Epithelial cell of esophagus (primary cell): Measurements from ENCODE around the gene TLK1.
"Not testable (repeated sequence)": the region's sequence is repeated elsewhere in the genome, so short reads cannot be mapped to it uniquely, and the experiment has no call there.

ENCODE experiments used
- DNase-seq: peaks from one replicate; pipeline ENCODE4 v3.0.0; 2010; ENCODE audit warnings: low read depth
- H3K4me3 ChIP-seq: 2 replicates; pipeline ENCODE4 v1.5.1; 2011; ENCODE audit warnings: mild to moderate bottlenecking, low read length, control low read depth
- TF ChIP-seq, protein P1 (sequence below): IDR thresholded peaks from 2 replicates; pipeline ENCODE4 v1.5.1; 2011; ENCODE audit warnings: low read depth, mild to moderate bottlenecking, low read length, control low read depth, inconsistent platforms; ENCODE audit not compliant: insufficient read depth; ENCODE audit errors: missing control alignments

The TLK1 gene

DNA sequence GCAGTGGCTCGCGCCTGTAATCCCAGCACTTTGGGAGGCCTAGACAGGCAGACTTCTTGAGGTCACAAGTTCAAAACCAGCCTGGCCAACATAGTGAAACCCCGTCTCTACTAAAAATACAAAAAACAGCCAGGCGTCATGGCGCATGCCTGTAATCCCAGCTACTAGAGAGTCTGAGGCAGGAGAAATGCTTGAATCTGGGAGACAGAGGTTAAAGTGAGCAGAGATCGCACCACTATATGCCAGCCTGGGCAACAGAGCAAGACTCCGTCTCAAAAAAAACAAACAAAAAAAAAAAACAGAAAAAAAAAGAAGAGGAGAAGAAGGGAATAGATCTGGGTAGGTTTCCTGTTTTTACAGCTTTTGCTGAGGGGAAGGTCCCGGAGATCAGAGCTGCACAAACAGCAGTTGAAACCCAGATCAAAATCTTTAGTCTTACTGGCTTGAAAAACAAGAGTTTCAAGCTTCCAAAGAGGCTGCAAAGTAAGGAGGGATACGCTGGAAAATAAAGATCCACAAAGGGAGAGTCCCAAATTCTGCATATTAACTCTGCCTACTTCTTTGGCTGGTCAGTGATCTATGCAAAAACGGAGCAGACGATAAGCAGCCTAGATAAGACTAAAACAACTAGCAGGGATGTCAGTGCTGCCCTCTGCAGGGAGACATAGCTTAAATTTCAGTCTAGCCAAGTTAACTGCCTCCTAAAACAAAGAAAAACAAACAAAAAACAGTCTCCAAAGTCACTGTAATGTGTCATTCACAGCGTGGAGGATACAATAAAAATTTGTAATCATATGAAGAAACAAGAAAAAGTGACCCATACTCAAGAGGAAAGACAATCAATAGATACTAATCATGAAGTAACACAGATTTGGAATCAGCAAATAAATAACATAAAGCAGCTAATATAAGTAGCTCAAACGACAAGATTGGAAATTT lies 74.1 kb downstream of the TLK1 start:
- peak; percentile 49 for DNase-seq
- no peak overlapping the region for H3K4me3 ChIP-seq
- TF ChIP-seq, protein P1, sequence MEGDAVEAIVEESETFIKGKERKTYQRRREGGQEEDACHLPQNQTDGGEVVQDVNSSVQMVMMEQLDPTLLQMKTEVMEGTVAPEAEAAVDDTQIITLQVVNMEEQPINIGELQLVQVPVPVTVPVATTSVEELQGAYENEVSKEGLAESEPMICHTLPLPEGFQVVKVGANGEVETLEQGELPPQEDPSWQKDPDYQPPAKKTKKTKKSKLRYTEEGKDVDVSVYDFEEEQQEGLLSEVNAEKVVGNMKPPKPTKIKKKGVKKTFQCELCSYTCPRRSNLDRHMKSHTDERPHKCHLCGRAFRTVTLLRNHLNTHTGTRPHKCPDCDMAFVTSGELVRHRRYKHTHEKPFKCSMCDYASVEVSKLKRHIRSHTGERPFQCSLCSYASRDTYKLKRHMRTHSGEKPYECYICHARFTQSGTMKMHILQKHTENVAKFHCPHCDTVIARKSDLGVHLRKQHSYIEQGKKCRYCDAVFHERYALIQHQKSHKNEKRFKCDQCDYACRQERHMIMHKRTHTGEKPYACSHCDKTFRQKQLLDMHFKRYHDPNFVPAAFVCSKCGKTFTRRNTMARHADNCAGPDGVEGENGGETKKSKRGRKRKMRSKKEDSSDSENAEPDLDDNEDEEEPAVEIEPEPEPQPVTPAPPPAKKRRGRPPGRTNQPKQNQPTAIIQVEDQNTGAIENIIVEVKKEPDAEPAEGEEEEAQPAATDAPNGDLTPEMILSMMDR, result peak; percentile 67

DNA sequence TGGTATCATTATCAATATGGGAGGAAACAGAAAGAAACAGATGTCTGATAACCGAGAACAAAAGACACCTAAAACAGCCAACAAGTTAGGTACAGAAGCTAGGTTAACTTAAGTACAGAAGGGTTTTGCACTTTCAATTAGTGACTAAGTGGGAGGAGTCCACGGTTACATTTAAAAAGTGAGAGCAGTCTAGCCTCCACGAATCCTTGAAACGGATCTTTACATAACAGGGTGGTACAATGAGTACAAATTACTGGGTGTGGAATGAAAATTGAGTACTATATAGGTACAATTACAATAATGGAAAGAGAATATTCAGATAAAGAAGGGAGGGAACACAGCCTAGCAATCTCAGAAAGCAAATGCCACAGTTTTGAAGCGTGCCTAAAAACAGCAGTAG lies 76.6 kb downstream of the TLK1 start:
- TF ChIP-seq, protein P1, result no peak
- no peak overlapping the region for H3K4me3 ChIP-seq
- DNase-seq, result peak; percentile 10

GRCh38 chr2:171083451-171083850 lies 77.2 kb downstream of the TLK1 start:
- TF ChIP-seq, protein P1, result no peak
- H3K4me3 ChIP-seq, result no peak overlapping the region
- no peak for DNase-seq

DNA sequence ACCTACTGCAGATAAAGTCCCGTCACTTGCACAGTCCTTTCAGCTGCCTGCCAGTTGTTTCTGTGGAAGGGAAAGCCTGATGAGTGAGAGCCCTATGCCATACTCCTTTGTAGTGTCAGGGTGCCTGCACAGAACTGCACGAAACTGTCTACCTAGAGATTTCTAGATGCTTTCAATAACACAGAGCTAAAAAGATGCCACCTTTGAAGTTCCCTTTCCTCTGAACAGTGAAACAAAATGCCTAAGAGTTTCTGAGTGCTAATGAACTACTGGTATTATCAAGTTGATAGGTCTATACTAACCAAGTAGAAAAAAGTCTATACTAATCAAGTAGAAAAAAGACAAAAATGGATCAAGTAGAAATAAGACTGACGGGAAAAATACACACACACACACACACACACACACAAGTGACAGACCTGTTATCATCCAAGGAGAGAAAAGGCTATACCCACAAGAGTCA lies 79.0 kb downstream of the TLK1 start:
- DNase-seq, result no peak
- no peak overlapping the region for H3K4me3 ChIP-seq
- TF ChIP-seq, protein P1, result no peak

DNA sequence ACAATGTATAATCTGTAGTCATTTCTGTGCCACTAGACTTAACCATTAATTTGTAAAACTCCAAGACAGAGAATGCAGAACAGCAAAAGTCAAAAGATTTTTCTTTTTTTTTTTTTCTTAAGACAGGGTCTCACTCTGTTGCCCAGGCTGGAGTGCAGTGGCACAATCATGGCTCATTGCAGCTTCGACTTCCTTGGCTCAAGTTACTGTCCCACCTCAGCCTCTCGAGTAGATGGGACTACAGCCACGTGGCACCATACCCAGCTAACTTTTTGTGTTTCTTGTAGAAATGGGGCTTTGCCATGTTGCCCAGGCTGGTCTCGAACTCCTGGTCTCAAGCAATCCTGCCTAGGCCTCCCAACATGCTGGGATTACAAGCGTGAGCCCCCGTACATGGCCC lies 80.1 kb downstream of the TLK1 start:
- DNase-seq, result no peak
- TF ChIP-seq, protein P1, result no peak
- no peak overlapping the region for H3K4me3 ChIP-seq

- not testable (repeated sequence) for H3K4me3 ChIP-seq, DNase-seq
These were observed 84.3 kb downstream of the TLK1 start for GRCh38 chr2:171076422-171076821.

GRCh38 chr2:171072164-171072563 lies 88.5 kb downstream of the TLK1 start:
- DNase-seq, result no peak
- H3K4me3 ChIP-seq, result no peak overlapping the region
- TF ChIP-seq, protein P1, result no peak
